Liver (tissue), 9 donors: ENCODE data around the gene PIWIL4. TPM values are rescaled to one million over a fixed set of nuclear protein-coding genes. Genes with fewer than 3 reads are reported as not detected.

Experiments used
- DNase-seq: peaks from one replicate; pipeline ENCODE4 v3.0.0-alpha.2; 2017; ENCODE audit warnings: low spot score
- H3K27ac ChIP-seq, 2 donors: one replicate each; pipeline ENCODE4 v1.7.0; 2013; ENCODE audit warnings: inconsistent platforms in 2 of 2, low read length in 2 of 2, control low read depth in 1 of 2, low read depth in 1 of 2, mild to moderate bottlenecking in 1 of 2
- H3K27me3 ChIP-seq, 4 donors: one replicate each; pipeline versions ENCODE4 v1.6.1 to v1.7.0; 2013; ENCODE audit warnings: low read length in 3 of 4, inconsistent platforms in 1 of 4, mild to moderate bottlenecking in 1 of 4, moderate library complexity in 1 of 4; ENCODE audit not compliant: control insufficient read depth in 4 of 4, insufficient read depth in 4 of 4
- H3K36me3 ChIP-seq, 4 donors: one replicate each; pipeline versions ENCODE4 v1.6.1 to v1.7.0; 2013; ENCODE audit warnings: low read length in 3 of 4, mild to moderate bottlenecking in 3 of 4, low read depth in 1 of 4, moderate library complexity in 1 of 4; ENCODE audit not compliant: control insufficient read depth in 4 of 4, insufficient read depth in 3 of 4
- H3K4me1 ChIP-seq, 4 donors: one replicate each; pipeline versions ENCODE4 v1.6.1 to v1.7.0; 2013; ENCODE audit warnings: low read length in 3 of 4, mild to moderate bottlenecking in 3 of 4, moderate library complexity in 1 of 4; ENCODE audit not compliant: control insufficient read depth in 4 of 4, insufficient read depth in 4 of 4
- H3K4me3 ChIP-seq, 3 donors: one replicate each; pipeline versions ENCODE4 v1.6.1 to v1.7.0; 2013; ENCODE audit warnings: low read length in 3 of 3, control low read depth in 1 of 3, low read depth in 1 of 3, mild to moderate bottlenecking in 1 of 3
- H3K9ac ChIP-seq, 2 donors: one replicate each; pipeline ENCODE4 v1.7.0; 2013; ENCODE audit warnings: low read length in 2 of 2, mild to moderate bottlenecking in 2 of 2, moderate library complexity in 2 of 2, control low read depth in 1 of 2, low read depth in 1 of 2
- H3K9me3 ChIP-seq, 4 donors: one replicate each; pipeline versions ENCODE4 v1.6.1 to v1.7.0; 2013; ENCODE audit warnings: low read length in 3 of 4; ENCODE audit not compliant: control insufficient read depth in 4 of 4
- ATF3 ChIP-seq: IDR thresholded peaks from 2 replicates; pipeline ENCODE4 v1.6.1; 2016; ENCODE audit warnings: antibody characterized with exemption
- EGR1 ChIP-seq, 2 donors: IDR thresholded peaks; 2 replicates each; pipeline ENCODE4 v1.6.1; 2016 to 2018; ENCODE audit warnings: antibody characterized with exemption in 2 of 2, low read depth in 2 of 2
- FOXA1 ChIP-seq: IDR thresholded peaks from 2 replicates; pipeline ENCODE4 v1.6.1; 2016; ENCODE audit warnings: antibody characterized with exemption
- FOXA2 ChIP-seq: IDR thresholded peaks from 2 replicates; pipeline ENCODE4 v1.6.1; 2016; ENCODE audit warnings: antibody characterized with exemption
- GABPA ChIP-seq, 2 donors: IDR thresholded peaks in 1 of 2; conservative IDR thresholded peaks in 1 of 2; 2 replicates each; pipeline ENCODE4 v1.6.1; 2016; ENCODE audit warnings: antibody characterized with exemption in 2 of 2, mild to moderate bottlenecking in 1 of 2, moderate library complexity in 1 of 2
- HNF4A ChIP-seq, 2 donors: conservative IDR thresholded peaks; 2 replicates each; pipeline ENCODE4 v1.6.1; 2016; ENCODE audit warnings: antibody characterized with exemption in 2 of 2, mild to moderate bottlenecking in 2 of 2
- HNF4G ChIP-seq: IDR thresholded peaks from 2 replicates; pipeline ENCODE4 v1.6.1; 2016; ENCODE audit warnings: antibody characterized with exemption
- JUND ChIP-seq, 2 donors: IDR thresholded peaks; 2 replicates each; pipeline ENCODE4 v1.6.1; 2016; ENCODE audit warnings: antibody characterized with exemption in 2 of 2
- RAD21 ChIP-seq, 2 donors: IDR thresholded peaks; 2 replicates each; pipeline ENCODE4 v1.6.1; 2016; ENCODE audit warnings: antibody characterized with exemption in 2 of 2, mild to moderate bottlenecking in 2 of 2
- RXRA ChIP-seq, 2 donors: IDR thresholded peaks; 2 replicates each; pipeline ENCODE4 v1.6.1; 2017 to 2018; ENCODE audit warnings: antibody characterized with exemption in 2 of 2, mild to moderate bottlenecking in 1 of 2
- SP1 ChIP-seq: IDR thresholded peaks from 2 replicates; pipeline ENCODE4 v1.6.1; 2018; ENCODE audit warnings: antibody characterized with exemption, mild to moderate bottlenecking
- YY1 ChIP-seq: IDR thresholded peaks from 2 replicates; pipeline ENCODE4 v1.6.1; 2016; ENCODE audit warnings: antibody characterized with exemption, mild to moderate bottlenecking
- WGBS: extraction: QIAGEN DNeasy Blood & Tissue Kit; methylation state at CpG from one replicate; pipeline ENCODE4 v1.1.7; 2013; 5-methylcytosine and 5-hydroxymethylcytosine counted together
- polyA plus RNA-seq, 2 donors: library from polyadenylated mRNA; stranded (reverse) in 1 of 2; unstranded in 1 of 2; fragments of 200-250 nt in 1 of 2; fragments of >200 nt in 1 of 2; fragmentation: Nextera tagmentation in 1 of 2; extraction: Ambion mirVana in 1 of 2; gene quantifications; one replicate each; pipeline versions ENCODE4 v1.2.1 to v1.2.3, GENCODE V29; 2013 to 2015
- total RNA-seq, 2 donors: library from RNA; depleted of rRNA; stranded (reverse); fragments of >200 nt; gene quantifications; one replicate each; pipeline ENCODE4 v1.2.3, GENCODE V29; 2014
- TF ChIP-seq, protein P1 (sequence below): IDR thresholded peaks from 2 replicates; pipeline ENCODE4 v1.6.1; 2016; ENCODE audit warnings: antibody characterized with exemption
- TF ChIP-seq, protein P2 (sequence below): IDR thresholded peaks from 2 replicates; pipeline ENCODE4 v1.6.1; 2016; ENCODE audit warnings: antibody characterized with exemption
- donor health status: healthy.
- donor health status: healthy.
- donor health status: healthy.
- donor health status: healthy.
- donor health status: healthy.

Gene PIWIL4
- total and polyA plus RNA-seq, 4 donors = 0.18 to 1.5 (median 0.51) TPM

DNA sequence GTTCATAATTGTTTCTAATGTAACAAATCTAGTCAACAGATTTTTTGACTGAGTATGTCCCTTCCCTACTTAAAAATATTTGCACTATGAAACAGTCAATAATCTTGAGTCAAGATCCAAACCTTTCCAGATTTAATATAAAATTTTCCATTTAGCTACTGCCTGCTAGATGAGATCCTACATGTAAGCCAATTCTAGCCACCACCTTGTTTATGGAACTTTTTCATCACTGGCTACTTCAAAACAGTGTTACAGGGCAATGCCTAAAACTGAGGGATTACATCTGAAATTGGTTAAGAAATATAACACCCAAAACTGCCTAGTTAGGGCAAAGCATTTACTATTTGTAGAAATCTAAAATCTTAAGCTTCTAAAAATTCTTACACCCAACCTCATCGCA is 34.0 kb upstream of the PIWIL4 start:
- Histone ChIP-seq H3K27ac (no peak overlapping the region), H3K9ac (no peak overlapping the region)
- WGBS = 81% methylated on average over 1 of the region's 1 CpG

DNA sequence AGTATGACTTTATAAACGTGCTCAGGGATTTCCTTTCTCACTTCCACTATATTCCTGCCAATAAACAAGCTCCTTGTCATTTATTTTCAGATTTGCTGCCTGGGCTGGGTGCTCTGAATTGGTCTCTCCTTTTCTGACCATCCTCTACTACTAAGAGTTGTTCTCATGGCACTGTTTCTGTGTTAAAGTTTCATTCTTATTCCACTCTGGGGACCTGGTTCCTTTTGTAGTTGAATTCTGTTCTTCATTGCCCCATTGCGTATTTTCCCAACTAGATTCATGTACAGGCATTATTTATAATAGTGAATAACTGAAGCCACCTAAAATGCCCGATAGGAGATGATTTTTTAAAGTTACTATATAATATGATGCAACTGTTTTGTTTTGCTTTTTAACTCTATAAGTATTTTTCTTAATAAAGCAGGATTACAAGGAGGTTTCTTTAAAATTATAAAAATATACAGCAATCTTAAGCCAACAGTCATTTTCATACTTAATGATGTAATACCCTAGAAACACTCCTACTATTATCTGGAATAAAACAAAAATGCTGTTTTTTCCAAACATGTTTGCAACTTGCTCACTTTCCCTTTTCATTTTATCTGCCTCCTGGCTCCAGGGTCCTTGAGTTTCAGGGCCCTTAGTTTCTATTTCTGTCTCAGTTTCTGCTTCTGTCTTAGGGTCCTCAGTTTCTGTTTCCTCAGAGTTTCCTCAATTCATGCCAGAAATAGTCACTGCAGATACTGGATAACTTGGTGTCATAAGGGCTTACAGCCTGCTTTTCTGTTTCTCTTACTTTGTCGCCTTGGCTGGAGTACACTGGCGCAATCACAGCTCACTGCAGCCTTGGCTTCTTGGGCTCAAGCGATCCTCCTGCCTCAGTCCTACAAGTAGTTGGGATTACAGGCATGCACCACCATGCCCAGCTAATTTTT is 33.2 kb upstream of the PIWIL4 start:
- no peaks in the 10 kb centered on the region for H3K27me3 ChIP-seq
- no peak for DNase-seq
- H3K27ac ChIP-seq = no peak overlapping the region
- no peaks in the 10 kb centered on the region for H3K36me3 ChIP-seq
- H3K9me3 ChIP-seq = no peaks in the 10 kb centered on the region
- no peaks in the 10 kb centered on the region for H3K4me1 ChIP-seq
- H3K9ac ChIP-seq = no peak overlapping the region
- no peak overlapping the region for H3K4me3 ChIP-seq
- TF ChIP-seq SP1 (no peak), RAD21 (IDR thresholded peaks at IDR 0.05) (no peak), FOXA2 (no peak), JUND (IDR thresholded peaks at IDR 0.05) (no peak), GABPA (IDR thresholded peaks at IDR 0.05 in 1 of 2, conservative IDR thresholded peaks at IDR 0.05 in 1 of 2) (no peak), YY1 (no peak), RXRA (IDR thresholded peaks at IDR 0.05) (no peak), EGR1 (IDR thresholded peaks at IDR 0.05; ENCODE audit: low read depth in 2 of 2) (no peak), FOXA1 (no peak), ATF3 (no peak), HNF4G (no peak)
- TF ChIP-seq, protein P1, sequence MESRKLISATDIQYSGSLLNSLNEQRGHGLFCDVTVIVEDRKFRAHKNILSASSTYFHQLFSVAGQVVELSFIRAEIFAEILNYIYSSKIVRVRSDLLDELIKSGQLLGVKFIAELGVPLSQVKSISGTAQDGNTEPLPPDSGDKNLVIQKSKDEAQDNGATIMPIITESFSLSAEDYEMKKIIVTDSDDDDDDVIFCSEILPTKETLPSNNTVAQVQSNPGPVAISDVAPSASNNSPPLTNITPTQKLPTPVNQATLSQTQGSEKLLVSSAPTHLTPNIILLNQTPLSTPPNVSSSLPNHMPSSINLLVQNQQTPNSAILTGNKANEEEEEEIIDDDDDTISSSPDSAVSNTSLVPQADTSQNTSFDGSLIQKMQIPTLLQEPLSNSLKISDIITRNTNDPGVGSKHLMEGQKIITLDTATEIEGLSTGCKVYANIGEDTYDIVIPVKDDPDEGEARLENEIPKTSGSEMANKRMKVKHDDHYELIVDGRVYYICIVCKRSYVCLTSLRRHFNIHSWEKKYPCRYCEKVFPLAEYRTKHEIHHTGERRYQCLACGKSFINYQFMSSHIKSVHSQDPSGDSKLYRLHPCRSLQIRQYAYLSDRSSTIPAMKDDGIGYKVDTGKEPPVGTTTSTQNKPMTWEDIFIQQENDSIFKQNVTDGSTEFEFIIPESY = no peak
- TF ChIP-seq, protein P2, sequence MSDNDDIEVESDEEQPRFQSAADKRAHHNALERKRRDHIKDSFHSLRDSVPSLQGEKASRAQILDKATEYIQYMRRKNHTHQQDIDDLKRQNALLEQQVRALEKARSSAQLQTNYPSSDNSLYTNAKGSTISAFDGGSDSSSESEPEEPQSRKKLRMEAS = no peak
- 63% methylated on average over 6 of the region's 6 CpGs for WGBS

More for the DNA sequence above, 34.0 kb upstream of the PIWIL4 start:
- no peaks in the 10 kb centered on the region for H3K9me3 ChIP-seq
- H3K4me1 ChIP-seq = no peaks in the 10 kb centered on the region
- no peak overlapping the region for H3K4me3 ChIP-seq
- no peaks in the 10 kb centered on the region for H3K36me3 ChIP-seq
- H3K27me3 ChIP-seq = no peaks in the 10 kb centered on the region
- DNase-seq = no peak
- TF ChIP-seq GABPA (IDR thresholded peaks at IDR 0.05 in 1 of 2, conservative IDR thresholded peaks at IDR 0.05 in 1 of 2) = no peak
- TF ChIP-seq, protein P1 = no peak
- TF ChIP-seq SP1 = no peak
- TF ChIP-seq YY1 = no peak
- TF ChIP-seq HNF4A (conservative IDR thresholded peaks at IDR 0.05) = no peak
- TF ChIP-seq HNF4G = no peak
- TF ChIP-seq FOXA1 = no peak
